GM21367 (cell line): ENCODE results near the gene MYBPHL.
"Not testable (repeated sequence)": the region's sequence is repeated elsewhere in the genome, so short reads cannot be mapped to it uniquely, and the experiment has no call there.

ENCODE experiments used
- ATAC-seq: cut with Tn5 transposase; IDR thresholded peaks from one replicate; pipeline ENCODE4 v1.9.1; 2021; ENCODE audit not compliant: unreplicated experiment

Gene MYBPHL

GRCh38 chr1:109307274-109308021 lies 637 bp upstream of the MYBPHL start:
- ATAC-seq = no peak

GRCh38 chr1:109305991-109306390 lies 820 bp downstream of the MYBPHL start:
- ATAC-seq = not testable (repeated sequence)

- ATAC-seq = no peak
These were observed 2.4 kb downstream of the MYBPHL start for GRCh38 chr1:109304226-109304920.

GRCh38 chr1:109301874-109302273 lies 4.9 kb downstream of the MYBPHL start:
- no peak for ATAC-seq

DNA sequence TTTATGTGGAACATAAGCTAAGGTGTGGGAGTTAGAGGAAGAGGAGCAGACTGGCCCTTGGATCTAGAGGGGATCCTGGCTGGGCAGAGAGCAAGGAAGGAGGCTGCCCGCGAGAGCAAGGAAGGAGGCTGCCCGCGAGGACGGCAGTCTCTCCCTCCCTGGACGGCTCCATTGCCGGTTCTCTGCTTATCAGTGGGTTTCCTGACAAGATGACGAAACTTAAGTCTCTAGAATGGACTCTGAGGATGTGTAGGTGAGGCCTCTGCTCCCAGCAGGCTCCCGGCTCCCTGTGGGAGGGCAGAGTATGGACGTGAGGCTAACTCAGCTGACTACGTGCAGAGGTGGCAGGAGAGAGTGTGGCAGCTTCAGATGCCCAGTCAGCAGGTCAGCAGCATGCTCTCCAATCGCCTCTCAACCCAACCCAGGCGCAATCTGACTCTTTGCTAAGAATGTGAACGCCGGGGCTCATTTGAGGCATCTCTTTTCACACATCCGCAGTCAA lies 6.1 kb downstream of the MYBPHL start:
- ATAC-seq = no peak

GRCh38 chr1:109299558-109300343 lies 7.1 kb downstream of the MYBPHL start:
- no peak for ATAC-seq

DNA sequence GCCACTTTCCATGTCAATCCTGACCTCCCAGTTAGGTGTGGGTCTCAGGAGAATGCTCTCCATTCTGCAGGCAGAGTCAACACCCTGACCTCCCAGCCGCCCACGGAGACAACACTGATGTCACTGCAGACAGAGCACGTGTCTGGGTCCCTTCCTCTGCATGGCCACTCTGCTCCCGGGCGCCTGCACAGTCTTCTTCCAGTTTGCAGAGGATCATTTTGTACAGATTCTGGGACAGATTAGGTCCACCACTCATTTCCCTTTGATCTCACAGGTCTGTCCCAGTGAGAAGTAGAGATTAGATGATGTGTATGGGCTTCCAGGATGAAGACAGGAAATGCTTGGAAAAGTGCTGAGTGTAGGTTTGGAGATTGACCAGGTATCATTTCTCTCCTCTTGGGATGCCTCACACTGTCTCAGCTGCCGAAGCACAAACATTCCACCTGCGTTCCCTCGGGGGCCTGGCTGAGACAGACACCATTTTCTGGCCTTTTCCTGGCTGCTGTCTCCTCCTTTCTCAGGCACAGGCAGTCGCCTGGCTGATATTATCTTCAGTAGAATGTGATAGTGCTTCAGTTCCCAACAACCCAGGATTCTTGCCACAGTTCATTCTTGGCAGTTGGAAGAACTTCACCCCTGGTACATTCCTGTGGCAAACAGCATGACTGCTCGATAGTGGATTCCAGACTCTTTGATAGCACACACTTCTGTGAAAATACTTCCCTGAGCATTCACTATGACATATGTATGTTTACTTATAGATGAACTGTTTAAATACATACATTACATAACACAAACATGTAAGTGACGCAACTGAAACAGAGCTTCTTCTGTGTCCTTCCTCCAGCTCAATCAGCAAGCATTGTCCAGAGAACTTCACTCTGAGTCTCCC lies 7.9 kb downstream of the MYBPHL start:
- ATAC-seq = no peak

- no peak for ATAC-seq
These were observed 10.0 kb downstream of the MYBPHL start for GRCh38 chr1:109296782-109297181.

- no peak for ATAC-seq
These were observed 10.9 kb downstream of the MYBPHL start for GRCh38 chr1:109295712-109296415.

GRCh38 chr1:109294481-109294880 lies 12.3 kb downstream of the MYBPHL start:
- no peak for ATAC-seq

- ATAC-seq = no peak
These were observed 13.8 kb downstream of the MYBPHL start for GRCh38 chr1:109293026-109293425.

DNA sequence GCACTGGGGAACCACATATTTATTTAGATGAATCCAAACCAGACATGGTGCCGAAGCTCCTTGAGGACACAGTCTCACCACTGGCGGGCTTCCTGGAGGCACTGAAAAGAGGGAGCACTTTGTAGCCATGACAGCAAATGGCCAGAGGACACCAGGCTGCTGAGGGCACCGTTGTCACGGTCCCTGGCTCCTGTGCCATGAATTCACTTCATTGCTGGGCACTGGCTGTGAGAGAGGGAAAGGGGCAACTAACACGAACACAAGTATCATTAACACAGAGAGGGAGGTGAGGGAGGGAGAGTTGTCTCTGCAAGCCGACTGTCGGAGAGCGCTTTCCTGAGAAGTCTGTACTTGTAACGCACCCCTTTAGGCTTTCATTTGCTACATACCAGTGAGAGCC lies 14.4 kb downstream of the MYBPHL start:
- ATAC-seq = no peak

GRCh38 chr1:109290998-109291397 lies 15.8 kb downstream of the MYBPHL start:
- no peak for ATAC-seq

DNA sequence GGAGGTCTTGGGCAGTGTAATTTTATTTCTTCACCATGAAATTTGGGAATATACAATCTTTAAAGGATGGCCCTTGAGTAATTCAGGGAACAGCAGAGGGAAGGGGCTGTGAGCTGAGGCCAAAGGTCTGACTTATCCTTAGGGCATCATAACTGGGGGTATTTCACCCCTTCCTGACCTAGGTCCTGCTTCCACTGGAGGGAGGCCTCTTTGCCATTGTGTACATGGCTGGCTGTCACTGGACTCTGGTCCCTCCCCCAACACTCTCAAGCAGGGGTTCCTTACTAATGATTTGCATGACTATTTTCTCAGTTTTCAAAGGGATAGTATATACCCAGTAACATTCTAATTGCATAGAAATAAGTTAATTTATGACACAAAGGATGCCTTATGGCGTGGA lies 16.7 kb downstream of the MYBPHL start:
- no peak for ATAC-seq

- not testable (repeated sequence) for ATAC-seq
These were observed 20.0 kb downstream of the MYBPHL start for GRCh38 chr1:109286762-109287161.

DNA sequence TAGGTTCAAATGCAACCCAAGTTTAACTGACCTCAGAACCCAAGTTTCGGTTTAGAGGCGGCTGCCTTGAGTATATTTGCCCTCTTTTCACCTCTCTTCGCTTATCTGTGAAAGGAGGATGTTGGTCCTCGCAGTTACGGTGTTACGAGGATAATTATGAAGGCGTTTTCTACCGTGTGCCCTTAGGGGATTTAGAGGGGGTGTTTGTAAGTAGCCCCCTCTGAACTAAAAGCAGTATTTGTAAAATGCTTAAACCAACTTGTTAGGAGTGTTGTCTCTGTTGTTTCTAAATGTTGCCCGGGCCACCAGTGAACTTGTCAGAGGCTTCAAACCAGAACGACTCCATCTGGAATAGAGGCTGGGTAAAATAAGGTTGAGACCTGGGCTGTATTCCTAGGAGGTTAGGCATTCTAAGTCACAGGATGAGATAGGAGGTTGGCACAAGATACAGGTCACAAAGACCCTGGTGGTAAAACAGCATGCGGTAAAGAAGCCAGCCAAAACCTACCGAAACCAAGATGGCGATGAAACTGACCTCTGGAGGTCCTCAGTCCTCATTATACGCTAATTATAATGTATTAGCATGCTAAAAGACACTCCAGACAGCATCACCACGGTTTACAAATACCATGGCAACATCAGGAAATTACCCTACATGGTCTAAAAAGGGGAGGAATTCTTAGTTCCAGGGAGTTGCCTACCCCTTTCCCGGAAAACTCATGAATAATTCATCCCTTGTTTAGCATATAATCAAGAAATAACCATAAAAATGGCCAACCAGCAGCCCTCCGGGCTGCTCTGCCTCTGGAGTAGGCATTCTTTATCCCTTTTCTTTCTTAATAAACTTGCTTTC lies 22.8 kb downstream of the MYBPHL start:
- no peak for ATAC-seq

- ATAC-seq = peak; percentile 87
These were observed 23.7 kb downstream of the MYBPHL start, which contains the start of gene PSRC1 for GRCh38 chr1:109282952-109283747. TSS of gene PSRC1 (minus strand) at chr1:109283145.

GRCh38 chr1:109282497-109282951 lies 24.3 kb downstream of the MYBPHL start:
- no peak for ATAC-seq
